Spleen (tissue), 3 donors: ENCODE data around the gene ELOB.

ENCODE experiments used
- POLR2A ChIP-seq, 3 donors: fragments of 450-650 bp; IDR thresholded peaks; one replicate each; pipeline ENCODE4 v1.5.1; 2017; ENCODE audit warnings: antibody characterized with exemption in 3 of 3, mild to moderate bottlenecking in 1 of 3
- POLR2AphosphoS5 ChIP-seq, 3 donors: sonication (generic); formaldehyde crosslinking; IDR thresholded peaks; one replicate each; pipeline ENCODE4 v1.5.1; 2017; ENCODE audit warnings: antibody characterized with exemption in 3 of 3

- TF ChIP-seq POLR2AphosphoS5 (IDR thresholded peaks at IDR 0.05) (no peak), POLR2A (IDR thresholded peaks at IDR 0.05) (no peak)
Observed at GRCh38 chr16:2743007-2743810, 33.9 kb downstream of the ELOB start.
